Measurements from ENCODE around the gene DCP1A. TPM values are rescaled to one million over a fixed set of nuclear protein-coding genes. Genes with fewer than 3 reads are reported as not detected.
"Not testable (repeated sequence)": the region's sequence is repeated elsewhere in the genome, so short reads cannot be mapped to it uniquely, and the experiment has no call there.

Gene DCP1A
- total RNA-seq, 1 donor from 2014 or later: 5.0 TPM

DNA sequence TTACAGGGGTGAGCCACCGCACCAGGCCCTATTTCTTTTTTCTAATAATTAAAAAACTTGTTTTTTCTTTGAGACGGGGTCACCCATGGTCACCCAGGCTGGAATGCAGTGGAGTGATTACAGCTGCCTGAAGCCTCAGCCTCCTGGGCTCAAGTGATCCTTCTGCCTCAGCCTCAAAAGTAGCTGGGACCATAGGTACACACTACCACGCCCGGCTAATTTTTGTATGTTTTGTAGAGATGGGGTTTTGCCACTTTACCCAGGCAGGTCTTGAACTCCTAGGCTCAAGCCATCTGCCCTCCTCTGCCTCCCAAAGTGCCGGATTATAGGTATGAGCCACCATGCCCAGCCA lies 90.7 kb downstream of the DCP1A start:
- no peak for FAIRE-seq
- no peak for DNase-seq (ENCODE audit: low read depth)
- H3K4me3 ChIP-seq (ENCODE audit: low read depth, low read length): no peak overlapping the region
- TF ChIP-seq, protein P1, sequence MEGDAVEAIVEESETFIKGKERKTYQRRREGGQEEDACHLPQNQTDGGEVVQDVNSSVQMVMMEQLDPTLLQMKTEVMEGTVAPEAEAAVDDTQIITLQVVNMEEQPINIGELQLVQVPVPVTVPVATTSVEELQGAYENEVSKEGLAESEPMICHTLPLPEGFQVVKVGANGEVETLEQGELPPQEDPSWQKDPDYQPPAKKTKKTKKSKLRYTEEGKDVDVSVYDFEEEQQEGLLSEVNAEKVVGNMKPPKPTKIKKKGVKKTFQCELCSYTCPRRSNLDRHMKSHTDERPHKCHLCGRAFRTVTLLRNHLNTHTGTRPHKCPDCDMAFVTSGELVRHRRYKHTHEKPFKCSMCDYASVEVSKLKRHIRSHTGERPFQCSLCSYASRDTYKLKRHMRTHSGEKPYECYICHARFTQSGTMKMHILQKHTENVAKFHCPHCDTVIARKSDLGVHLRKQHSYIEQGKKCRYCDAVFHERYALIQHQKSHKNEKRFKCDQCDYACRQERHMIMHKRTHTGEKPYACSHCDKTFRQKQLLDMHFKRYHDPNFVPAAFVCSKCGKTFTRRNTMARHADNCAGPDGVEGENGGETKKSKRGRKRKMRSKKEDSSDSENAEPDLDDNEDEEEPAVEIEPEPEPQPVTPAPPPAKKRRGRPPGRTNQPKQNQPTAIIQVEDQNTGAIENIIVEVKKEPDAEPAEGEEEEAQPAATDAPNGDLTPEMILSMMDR (IDR thresholded peaks at IDR 0.05; ENCODE audit: insufficient read depth, low read length, severe bottlenecking): no peak
- peaks cover 5% of the 10 kb centered on the region for H3K36me3 ChIP-seq (ENCODE audit: control insufficient read depth, insufficient read depth, low read length)
- H3K27me3 ChIP-seq (ENCODE audit: control insufficient read depth, insufficient read depth, low read length): no peaks in the 10 kb centered on the region

DNA sequence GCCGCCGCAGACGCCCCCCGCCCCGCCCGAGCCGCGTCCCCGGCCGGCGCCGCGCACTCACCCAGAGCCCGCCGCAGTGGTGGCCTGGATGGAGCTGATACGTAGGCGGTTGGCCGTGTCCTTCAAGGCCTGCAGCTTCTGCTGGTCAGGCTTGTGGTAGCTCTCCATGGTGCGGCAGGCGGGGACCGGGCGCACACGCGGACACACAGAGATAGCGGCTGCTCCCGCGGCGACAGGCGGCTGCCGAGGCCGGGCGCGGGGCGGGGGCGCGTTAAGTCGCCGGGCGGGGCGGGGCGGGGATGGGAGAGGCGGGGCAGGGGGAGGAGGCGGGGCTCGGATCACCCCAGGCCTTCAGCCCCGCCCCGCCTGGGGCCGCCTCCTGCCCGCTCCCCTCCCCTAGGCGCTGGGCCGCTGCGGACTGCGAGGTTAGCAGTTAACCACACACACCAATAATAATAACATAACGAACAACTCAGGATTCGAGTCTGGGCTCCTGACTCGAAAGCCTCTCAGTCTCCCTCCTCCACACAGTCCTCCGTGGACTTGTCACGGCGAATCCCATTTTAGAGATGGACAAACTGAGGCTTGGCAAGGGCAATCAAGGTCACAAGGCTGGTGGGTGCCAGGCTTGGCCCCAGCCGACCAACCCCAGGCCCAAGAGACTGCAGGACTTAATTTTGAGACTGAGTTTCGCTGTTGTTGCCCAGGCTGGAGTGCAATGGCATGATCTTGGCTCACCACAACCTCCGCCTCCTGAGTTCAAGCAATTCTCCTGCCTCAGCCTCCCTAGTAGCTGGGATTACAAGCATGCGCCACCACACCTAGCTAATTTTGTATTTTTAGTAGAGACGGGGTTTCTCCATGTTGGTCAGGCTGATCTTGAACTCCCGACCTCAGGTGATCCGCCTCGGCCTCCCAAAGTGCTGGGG lies 91.3 kb downstream of the DCP1A start, which contains the start of gene TKT:
TSS of gene TKT (minus strand) at position 248 of the 929 bp plus-strand sequence. CDS start at position 168, 80 bp downstream.
- FAIRE-seq (no peak), DNase-seq (ENCODE audit: low read depth) (peak; percentile 67)
- TF ChIP-seq, protein P1 (IDR thresholded peaks at IDR 0.05; ENCODE audit: insufficient read depth, low read length, severe bottlenecking): no peak
- no peaks in the 10 kb centered on the region for H3K27me3 ChIP-seq (ENCODE audit: control insufficient read depth, insufficient read depth, low read length)
- H3K4me3 ChIP-seq (ENCODE audit: low read depth, low read length): peak within 1 kb of the TSS; percentile 94
- H3K36me3 ChIP-seq (ENCODE audit: control insufficient read depth, insufficient read depth, low read length): peaks cover 9% of the 10 kb centered on the region

DNA sequence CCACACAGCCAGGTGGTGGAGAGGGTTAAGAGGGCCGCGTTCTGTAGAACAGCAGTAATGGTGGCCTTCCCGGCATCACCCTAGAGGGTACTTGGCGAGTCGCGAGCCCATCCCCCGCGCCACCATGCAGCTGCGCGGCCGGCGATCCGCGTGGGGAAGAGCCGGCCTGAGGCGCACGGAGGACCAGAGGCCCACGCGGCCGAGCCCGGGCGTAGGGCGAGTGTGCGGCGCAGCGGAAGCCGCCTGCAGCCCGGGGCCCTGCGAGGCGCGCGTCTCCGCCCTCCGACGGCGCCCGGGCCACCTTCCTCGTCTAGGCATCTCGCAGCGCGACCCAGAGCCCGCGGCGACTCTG lies 91.9 kb downstream of the DCP1A start:
- Histone ChIP-seq H3K27me3 (ENCODE audit: control insufficient read depth, insufficient read depth, low read length) (no peaks in the 10 kb centered on the region), H3K36me3 (ENCODE audit: control insufficient read depth, insufficient read depth, low read length) (peaks cover 9% of the 10 kb centered on the region), H3K4me3 (ENCODE audit: low read depth, low read length) (peak overlapping the region; percentile 94)
- FAIRE-seq (no peak), DNase-seq (ENCODE audit: low read depth) (no peak)
- TF ChIP-seq, protein P1 (IDR thresholded peaks at IDR 0.05; ENCODE audit: insufficient read depth, low read length, severe bottlenecking): no peak

DNA sequence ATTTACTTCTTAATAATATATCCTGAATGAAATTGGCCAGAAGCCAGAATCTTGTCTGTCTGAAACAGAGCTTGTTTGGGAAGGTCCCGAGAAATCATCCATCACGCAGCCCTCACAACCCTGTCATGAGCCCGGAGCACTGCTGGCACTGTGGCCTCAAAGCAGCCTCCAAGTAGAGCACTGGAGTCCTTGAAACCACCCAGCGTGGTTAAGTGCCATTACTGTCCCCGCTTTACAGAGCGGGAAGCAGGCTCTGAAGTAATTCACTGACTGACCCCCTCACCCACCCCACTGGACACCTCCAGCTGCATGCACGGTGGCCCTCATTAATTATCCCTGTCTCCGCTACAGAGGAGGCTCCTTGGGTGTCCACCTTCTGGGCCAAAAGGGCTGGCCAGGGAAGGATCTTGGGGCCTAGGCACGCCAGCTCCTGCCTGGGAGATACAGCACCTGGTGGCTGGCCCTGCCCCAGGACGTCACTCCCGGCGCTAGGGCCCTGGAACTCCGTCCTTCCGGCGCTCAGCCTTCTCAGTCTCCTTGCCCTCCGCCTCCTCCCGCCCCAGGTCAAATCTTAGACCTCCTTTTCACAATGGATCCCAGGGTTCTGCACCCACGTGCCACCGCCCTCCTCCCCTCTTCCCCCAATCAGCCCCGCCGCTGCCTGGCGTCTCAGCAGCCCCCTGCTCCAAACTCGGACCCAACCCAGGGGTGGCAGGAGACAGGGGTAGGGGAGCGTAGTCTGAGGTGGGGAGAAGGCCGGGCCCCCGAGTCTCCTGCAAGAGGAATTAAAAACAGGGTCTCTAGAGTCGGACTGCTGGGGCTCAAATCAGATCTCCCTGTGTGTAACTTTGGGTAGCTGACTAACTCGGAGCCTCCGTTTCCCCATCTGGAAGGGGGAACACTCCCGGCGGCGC lies 92.6 kb downstream of the DCP1A start:
- DNase-seq (ENCODE audit: low read depth) (peak; percentile 45), FAIRE-seq (no peak)
- no peaks in the 10 kb centered on the region for H3K27me3 ChIP-seq (ENCODE audit: control insufficient read depth, insufficient read depth, low read length)
- peaks cover 13% of the 10 kb centered on the region for H3K36me3 ChIP-seq (ENCODE audit: control insufficient read depth, insufficient read depth, low read length)
- H3K4me3 ChIP-seq (ENCODE audit: low read depth, low read length): peak overlapping the region; percentile 94
- TF ChIP-seq, protein P1 (IDR thresholded peaks at IDR 0.05; ENCODE audit: insufficient read depth, low read length, severe bottlenecking): no peak

DNA sequence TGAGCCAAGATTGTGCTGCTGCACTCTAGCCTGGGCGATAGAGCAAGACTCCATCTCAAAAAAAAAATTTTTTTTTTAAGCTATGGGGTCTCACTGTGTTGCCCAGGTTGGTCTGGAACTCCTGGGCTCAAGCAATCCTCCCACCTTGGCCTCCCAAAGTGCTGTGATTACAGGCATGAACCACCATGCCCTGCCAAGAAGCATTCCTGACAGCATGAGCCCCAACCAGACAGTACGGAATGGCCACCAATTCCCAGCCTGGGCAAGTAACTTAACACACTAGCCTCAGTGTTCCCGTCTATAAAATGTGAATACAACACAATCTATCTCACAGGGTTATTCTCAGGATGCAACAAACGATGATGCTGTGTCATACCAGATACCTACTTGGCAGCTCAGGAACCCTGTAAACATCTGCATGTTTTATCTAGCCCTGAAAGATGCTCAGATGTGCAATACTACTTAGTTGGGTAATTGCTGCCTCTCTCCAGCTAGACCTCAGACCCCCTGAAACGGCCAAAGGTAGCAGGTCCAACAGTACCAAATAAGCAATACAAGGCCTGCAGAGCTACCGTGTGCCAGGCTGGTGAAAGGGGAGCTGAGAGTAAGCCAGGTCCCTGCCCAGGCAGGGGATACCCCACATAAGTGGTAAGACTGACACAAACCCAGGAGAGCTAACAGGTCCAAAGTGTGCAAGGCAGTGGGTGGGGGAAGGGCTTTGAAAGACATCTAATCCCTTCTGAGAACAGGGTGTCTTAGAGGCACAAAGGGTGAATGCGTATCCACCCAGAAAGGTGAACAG lies 93.4 kb downstream of the DCP1A start:
- TF ChIP-seq, protein P1 (IDR thresholded peaks at IDR 0.05; ENCODE audit: insufficient read depth, low read length, severe bottlenecking): no peak
- H3K27me3 ChIP-seq (ENCODE audit: control insufficient read depth, insufficient read depth, low read length): no peaks in the 10 kb centered on the region
- DNase-seq (ENCODE audit: low read depth): no peak
- peaks cover 15% of the 10 kb centered on the region for H3K36me3 ChIP-seq (ENCODE audit: control insufficient read depth, insufficient read depth, low read length)
- H3K4me3 ChIP-seq (ENCODE audit: low read depth, low read length): peak overlapping the region; percentile 94
- FAIRE-seq: no peak

DNA sequence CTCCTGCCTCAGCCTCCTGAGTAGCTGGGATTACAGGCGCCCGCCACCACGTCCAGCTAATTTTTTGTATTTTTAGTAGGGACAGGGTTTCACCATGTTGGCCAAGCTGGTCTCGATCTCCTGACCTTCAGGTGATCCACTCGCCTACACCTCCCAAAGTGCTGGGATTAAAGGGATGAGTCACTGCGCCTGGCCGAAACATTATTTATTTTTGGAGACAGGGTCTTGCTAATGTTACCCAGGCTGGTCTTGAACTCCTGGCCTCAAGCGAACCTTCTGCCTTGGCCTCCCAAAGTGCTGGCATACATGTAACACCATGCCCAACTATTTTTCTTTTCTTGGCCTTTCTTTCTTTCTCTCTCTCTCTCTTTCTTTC lies 94.4 kb downstream of the DCP1A start:
- H3K4me3 ChIP-seq (ENCODE audit: low read depth, low read length): peak overlapping the region; percentile 94
- peaks cover 18% of the 10 kb centered on the region for H3K36me3 ChIP-seq (ENCODE audit: control insufficient read depth, insufficient read depth, low read length)
- H3K27me3 ChIP-seq (ENCODE audit: control insufficient read depth, insufficient read depth, low read length); FAIRE-seq; DNase-seq (ENCODE audit: low read depth): not testable (repeated sequence)

Data from bronchial epithelial cell (primary cell).